ENCODE data around the gene DUSP6. TPM values are rescaled to one million over a fixed set of nuclear protein-coding genes. Genes with fewer than 3 reads are reported as not detected.

Gene DUSP6
- total RNA-seq, 1 donor from 2014 or later, result 38.3 TPM

DNA sequence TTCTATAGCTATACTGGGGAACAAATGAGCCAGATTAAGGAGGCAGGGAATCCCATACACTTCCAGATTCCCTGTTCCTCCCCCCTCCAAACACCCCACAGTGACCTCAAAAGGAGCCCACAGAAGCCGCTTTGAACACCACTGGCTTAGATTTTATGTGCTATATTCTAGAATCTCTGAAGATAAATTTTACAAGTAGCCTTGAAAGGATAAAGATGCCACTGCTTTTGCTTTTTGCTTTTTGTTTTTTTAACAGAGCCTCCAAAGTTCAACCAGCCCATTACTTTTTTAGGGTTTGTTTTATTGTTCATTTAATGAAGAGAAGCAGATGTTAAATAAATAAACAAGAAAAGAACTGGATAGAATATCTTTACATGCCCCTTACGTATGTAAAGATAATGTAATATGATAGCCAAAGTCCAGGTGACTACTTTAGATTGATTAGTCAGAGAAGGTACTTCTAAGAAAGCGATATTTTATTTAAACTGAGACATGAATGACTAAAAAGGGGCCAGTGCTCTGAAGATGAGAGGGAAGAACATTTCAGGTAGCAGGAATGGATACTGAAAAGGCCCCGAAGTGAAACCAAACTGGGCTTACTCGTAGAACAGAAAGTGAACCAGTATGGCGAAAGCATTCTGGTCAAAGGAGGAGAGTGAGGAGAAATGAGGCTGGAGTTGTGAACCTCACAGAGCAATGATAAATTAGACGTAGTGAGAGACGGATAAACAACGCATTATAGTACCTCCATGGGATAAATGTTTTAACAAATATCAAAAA, 44.6 kb downstream of the DUSP6 start:
- no peak for DNase-seq (ENCODE audit: low spot score in 2 of 2)
- FAIRE-seq, result no peak

DNA sequence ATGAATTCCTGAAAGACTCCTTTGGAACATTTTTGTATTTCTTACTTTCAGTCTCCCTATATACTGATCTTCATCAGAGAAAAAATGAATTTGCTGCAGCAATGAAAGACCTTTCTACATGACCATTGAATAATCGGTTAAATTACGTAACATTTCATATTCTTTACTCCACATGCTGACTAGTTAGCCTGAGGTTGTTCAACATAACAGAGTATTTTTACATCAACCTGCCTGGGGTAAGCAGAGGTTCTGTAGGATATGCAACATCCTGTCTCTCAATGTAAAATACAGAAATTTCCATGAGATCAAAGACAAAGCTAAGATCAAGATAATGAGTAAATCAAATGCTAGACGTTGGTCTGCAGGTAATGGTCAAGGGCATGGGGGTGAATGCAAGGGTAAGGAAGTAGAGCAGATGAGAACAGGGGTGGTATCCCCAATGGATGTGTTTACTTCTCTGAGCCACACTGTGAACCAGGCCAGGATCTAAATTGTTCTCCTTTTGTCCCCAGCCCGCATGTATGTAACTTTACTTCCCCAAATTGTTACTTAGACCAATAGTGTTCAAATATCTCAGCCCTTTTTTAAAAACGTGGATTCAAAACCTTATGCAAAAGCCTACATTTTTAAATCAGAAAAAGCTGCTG, 45.4 kb downstream of the DUSP6 start:
- DNase-seq (ENCODE audit: low spot score in 2 of 2), result no peak
- no peak for FAIRE-seq

DNA sequence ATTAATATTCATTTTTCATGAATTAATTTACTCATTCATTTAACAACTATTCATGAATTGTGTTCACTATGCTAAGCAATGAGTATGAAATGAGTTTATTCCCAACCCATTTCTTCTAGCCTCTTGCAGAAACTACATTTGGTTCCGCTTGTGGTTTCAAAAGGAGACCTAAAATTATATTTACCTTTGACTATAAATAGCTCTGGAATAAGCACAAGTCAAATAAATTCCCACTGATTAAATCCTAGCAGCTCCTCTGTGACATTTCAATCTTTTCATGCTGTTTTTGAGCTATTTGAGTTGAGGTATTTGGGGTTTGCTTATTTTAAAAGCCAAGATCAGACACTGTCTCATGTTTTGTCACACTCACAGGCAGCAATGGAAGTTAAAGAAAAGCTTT, 46.9 kb downstream of the DUSP6 start:
- no peak for FAIRE-seq
- DNase-seq (ENCODE audit: low spot score in 2 of 2), result no peak

DNA sequence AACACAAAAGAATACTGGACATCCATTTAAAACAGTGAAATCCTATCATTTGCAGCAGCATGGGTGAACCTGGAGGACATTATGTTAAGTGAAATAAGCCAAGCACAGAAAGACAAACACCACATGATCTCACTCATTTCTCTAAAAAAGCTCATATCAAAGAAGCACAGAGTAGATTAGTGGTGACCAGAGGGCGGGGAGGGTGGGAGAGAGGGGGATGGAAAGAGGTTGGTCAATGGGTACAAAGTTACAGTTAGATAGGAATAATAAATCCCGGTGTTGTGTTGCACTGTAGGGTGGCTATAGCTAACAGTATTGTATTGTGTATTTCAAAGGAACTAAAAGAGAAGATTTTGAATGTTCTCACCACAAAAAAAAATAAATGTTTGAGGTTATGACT, 52.4 kb downstream of the DUSP6 start:
- DNase-seq (ENCODE audit: low spot score in 2 of 2) (no peak), FAIRE-seq (no peak)

DNA sequence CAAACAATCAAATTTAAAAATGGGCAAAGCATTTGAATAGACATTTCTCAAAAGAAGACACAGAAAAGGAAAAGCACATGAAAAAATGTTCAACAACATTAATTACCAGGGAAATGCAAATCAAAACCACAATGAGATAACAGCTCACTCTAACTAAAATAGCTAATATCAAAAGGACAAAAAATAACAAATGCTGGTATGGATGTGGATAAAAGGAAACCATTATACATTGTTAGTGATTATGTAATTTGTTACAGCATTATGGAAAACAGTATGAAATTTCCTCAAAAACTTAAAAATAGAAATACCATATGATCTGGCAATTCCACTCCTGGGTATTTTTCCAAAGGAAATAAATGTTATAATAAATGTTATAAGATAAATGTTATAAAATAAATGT, 52.9 kb downstream of the DUSP6 start:
- no peak for DNase-seq (ENCODE audit: low spot score in 2 of 2)
- FAIRE-seq, result no peak

Small RNAs within 50 kb of the gene (small RNA-seq; reads per million reads assigned to genes)
- gene MRPS6P4, result not detected

Other genes starting within 250 kb of the DUSP6 start
- gene GALNT4, start 172.3 kb upstream of the DUSP6 start, total RNA-seq, result 3.3 TPM
- gene POC1B, start 173.5 kb upstream of the DUSP6 start, total RNA-seq, result 93.8 TPM

Measured in frontal cortex (tissue), 4 donors.